PFSK-1 (cell line): ENCODE data around the gene PTPRN2.

Experiments
- FOXP2 ChIP-seq: optimal IDR thresholded peaks from 2 replicates; pipeline ENCODE3; 2011; ENCODE audit warnings: borderline replicate concordance, control low read depth, inconsistent platforms; ENCODE audit not compliant: insufficient read depth; ENCODE audit errors: extremely low read length, extremely low read depth
- POLR2AphosphoS5 ChIP-seq: IDR thresholded peaks from 2 replicates; pipeline ENCODE4 v1.6.1; 2012; ENCODE audit warnings: low read depth, mild to moderate bottlenecking, control low read depth, low read length, moderate library complexity
- SIN3A ChIP-seq: IDR thresholded peaks from 2 replicates; pipeline ENCODE4 v1.6.1; 2012; ENCODE audit warnings: mild to moderate bottlenecking, low read length, moderate library complexity, borderline replicate concordance; ENCODE audit not compliant: insufficient read depth
- TAF1 ChIP-seq: IDR thresholded peaks from 2 replicates; pipeline ENCODE4 v1.6.1; 2012; ENCODE audit warnings: low read length, control low read depth, borderline replicate concordance; ENCODE audit not compliant: insufficient read depth
- TF ChIP-seq, protein P1 (sequence below), 2 experiments: IDR thresholded peaks; 2 replicates each; pipeline versions ENCODE4 v1.6.1 to v1.8.0; 2011 to 2012; ENCODE audit warnings: low read depth in 2 of 2, low read length in 2 of 2, control low read depth in 1 of 2, inconsistent platforms in 1 of 2, mild to moderate bottlenecking in 1 of 2, moderate library complexity in 1 of 2; ENCODE audit not compliant: insufficient read depth in 1 of 2

Gene PTPRN2

DNA sequence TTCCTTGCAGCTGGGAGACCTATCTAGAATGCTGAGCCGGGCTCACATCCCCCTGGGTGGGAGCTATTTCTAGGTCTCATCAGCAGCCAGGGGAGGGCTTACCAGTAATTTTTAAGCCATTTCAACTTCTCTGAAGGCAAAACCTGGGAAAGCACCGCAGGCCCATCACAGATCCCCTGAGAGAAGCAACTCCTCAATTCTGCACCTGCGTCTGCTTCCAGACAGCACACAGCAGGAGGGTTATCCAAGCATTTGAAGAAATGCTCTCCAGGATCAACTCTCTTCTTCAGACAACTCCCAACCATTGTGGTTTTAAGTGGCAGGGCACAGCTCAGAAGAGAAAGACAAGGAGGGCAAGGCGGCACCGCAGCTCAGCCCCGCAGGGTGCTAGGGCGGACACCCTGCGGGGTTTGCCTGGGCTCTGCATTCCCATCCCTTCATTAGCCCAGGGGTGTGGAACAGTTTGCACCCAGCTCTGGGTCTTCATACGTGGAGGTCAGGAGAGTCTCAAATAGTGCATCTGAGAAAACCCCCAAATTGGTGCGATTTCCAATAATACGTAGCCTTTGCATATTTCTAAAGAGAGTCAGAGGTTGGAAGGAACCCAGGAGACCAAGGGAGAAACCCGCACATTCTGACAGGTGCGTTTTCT lies 632.1 kb downstream of the PTPRN2 start:
- TF ChIP-seq TAF1 (no peak), POLR2AphosphoS5 (no peak), SIN3A (no peak), FOXP2 (no peak)
- TF ChIP-seq, protein P1, sequence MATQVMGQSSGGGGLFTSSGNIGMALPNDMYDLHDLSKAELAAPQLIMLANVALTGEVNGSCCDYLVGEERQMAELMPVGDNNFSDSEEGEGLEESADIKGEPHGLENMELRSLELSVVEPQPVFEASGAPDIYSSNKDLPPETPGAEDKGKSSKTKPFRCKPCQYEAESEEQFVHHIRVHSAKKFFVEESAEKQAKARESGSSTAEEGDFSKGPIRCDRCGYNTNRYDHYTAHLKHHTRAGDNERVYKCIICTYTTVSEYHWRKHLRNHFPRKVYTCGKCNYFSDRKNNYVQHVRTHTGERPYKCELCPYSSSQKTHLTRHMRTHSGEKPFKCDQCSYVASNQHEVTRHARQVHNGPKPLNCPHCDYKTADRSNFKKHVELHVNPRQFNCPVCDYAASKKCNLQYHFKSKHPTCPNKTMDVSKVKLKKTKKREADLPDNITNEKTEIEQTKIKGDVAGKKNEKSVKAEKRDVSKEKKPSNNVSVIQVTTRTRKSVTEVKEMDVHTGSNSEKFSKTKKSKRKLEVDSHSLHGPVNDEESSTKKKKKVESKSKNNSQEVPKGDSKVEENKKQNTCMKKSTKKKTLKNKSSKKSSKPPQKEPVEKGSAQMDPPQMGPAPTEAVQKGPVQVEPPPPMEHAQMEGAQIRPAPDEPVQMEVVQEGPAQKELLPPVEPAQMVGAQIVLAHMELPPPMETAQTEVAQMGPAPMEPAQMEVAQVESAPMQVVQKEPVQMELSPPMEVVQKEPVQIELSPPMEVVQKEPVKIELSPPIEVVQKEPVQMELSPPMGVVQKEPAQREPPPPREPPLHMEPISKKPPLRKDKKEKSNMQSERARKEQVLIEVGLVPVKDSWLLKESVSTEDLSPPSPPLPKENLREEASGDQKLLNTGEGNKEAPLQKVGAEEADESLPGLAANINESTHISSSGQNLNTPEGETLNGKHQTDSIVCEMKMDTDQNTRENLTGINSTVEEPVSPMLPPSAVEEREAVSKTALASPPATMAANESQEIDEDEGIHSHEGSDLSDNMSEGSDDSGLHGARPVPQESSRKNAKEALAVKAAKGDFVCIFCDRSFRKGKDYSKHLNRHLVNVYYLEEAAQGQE (IDR thresholded peaks at IDR 0.05; ENCODE audit: insufficient read depth in 1 of 2, low read depth in 2 of 2, low read length in 2 of 2) = no peak

DNA sequence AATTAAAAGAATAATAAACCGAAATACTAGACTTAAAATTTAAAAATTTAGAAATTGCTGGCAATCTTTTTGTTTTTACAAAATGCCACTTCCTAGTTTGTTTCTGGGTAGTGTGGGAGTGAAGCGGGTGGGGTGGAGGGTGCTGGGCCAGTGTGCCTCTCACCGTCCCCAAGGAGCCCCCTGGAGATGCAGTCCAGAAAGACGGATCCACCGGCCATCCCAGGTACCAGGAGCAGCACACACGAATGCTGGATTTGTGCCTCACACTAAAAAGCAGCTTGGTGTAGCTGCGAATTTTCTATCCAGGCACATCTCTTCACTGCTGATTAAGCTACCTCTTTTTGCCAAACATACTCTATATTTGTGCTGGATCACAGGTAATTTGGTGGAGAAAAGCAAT lies 632.7 kb downstream of the PTPRN2 start:
- TF ChIP-seq POLR2AphosphoS5 = no peak
- no peak for TF ChIP-seq SIN3A
- TF ChIP-seq, protein P1 (IDR thresholded peaks at IDR 0.05; ENCODE audit: insufficient read depth in 1 of 2, low read depth in 2 of 2, low read length in 2 of 2) = no peak
- no peak for TF ChIP-seq TAF1
- TF ChIP-seq FOXP2 = no peak

DNA sequence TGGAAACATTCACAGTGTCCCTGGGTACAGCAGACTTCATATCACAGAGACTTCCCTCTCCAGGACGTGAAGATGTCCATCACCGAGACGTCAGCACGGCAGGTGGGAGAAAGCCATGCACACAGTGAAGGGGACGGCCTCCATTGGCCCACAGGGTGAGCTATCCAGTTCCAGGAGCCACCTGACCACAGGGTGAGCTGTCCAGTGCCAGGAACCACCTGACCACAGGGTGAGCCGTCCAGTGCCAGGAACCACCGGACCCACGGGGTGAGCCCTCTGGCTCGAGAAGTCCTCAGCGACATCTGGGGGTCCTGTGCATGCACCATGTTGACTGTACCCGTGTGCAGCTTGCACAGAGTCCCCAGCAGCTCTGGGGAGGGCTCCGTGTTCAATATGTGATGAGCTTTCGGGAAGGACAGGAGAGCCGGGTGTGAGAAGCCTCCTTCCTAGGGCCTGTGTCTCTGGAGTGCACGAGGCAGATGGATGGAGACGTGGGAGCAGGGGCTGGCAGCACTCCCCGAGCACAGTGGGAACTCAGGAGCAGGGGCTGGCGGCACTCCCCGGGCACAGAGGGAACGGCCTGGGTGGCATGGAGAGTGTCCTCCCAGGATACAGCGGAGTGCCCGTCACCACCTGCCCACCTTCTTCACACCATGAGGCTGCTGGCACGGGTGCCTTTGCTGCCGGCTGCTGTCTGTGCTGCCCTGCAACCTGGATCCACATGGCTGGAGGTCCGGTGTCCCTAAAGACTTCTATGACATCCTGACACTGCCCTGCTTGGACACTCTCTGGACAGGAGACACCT lies 634.6 kb downstream of the PTPRN2 start:
- TF ChIP-seq FOXP2 (no peak), SIN3A (no peak), TAF1 (no peak), POLR2AphosphoS5 (no peak)
- TF ChIP-seq, protein P1 (IDR thresholded peaks at IDR 0.05; ENCODE audit: insufficient read depth in 1 of 2, low read depth in 2 of 2, low read length in 2 of 2) = no peak

DNA sequence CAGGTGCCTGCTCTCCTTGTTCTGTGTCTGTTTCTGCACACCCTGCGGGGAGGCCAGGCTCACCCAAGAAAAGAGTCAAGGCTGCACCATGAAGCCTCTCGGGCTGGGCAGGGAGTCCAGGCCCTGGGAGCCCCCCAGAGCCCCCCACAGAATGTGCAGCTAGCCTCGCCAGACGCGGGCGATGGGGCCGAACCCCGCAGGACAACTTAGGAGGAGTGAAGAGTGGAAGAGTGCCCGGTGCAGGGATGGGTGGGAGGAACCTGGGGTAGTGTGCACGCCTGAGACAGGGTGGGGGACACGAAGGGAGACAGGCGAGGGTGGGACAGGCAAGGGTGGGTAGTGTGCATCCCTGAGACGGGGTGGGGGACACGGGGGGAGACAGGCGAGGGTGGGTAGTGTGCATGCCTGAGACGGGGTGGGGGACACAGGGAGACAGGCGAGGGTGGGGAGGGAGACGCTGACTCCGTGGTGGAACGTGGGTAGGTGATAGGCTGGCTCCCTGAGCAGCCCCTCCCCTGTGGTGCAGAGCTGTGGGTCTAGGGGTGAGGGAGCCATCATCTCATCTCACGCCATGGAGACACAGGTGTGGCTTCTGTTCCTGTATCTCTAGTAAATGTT lies 635.5 kb downstream of the PTPRN2 start:
- TF ChIP-seq POLR2AphosphoS5 (no peak), TAF1 (no peak)

DNA sequence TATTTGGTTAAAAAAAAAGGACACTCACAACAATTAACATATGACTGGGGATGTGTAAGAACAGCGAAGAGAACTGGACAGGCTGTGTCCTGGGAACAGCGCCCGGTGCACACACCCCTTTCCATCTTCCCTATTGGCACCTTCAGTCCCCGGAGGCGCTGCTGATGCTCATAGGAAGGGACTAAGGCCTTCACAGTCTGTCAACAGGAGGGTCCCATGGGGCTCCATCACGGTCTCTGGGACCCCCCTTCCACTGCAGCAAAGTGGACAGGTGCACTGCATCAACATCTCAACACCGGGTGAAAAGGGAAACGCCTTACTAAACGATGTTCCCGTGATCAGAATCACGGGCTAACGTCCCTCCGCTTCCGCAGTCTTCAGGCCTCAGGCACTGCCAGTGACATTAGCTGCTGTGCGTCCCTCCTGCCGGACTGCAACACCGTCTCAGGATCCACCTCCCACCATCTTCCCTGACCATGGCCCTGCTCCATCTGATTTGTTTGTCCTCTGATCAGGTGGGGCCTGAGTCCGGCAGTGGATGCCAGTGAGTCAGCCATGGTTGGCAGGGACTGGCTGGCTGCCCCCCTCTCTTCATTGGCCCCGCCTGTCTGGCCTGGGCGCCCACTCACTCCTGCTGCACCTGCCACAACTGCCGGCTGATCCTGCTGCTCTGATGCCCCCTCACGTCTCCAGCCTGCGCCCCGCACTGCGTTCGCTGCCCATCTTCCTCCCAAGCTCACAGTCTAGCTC lies 636.1 kb downstream of the PTPRN2 start:
- TF ChIP-seq SIN3A (no peak), TAF1 (no peak), FOXP2 (no peak), POLR2AphosphoS5 (no peak)
- TF ChIP-seq, protein P1 (IDR thresholded peaks at IDR 0.05; ENCODE audit: insufficient read depth in 1 of 2, low read depth in 2 of 2, low read length in 2 of 2) = no peak
